Measurements from ENCODE around the gene MRPL36.

The MRPL36 gene

GRCh38 chr5:1836891-1837880 is 37.5 kb upstream of the MRPL36 start:
- DNase-seq, result no peak
- in situ Hi-C loops (cut with HindIII; ENCODE audit: low pct_ligation_motif_present, low sequenced_read_pairs), result no loop called here

GRCh38 chr5:1836176-1836890 is 36.7 kb upstream of the MRPL36 start:
- peaks cover 2% of the 10 kb centered on the region for H3K27me3 ChIP-seq (replicated peaks)
- DNase-seq, result no peak
- in situ Hi-C loops (cut with HindIII; ENCODE audit: low pct_ligation_motif_present, low sequenced_read_pairs), result no loop called here

More at GRCh38 chr5:1836891-1837880, 37.5 kb upstream of the MRPL36 start:
- Histone ChIP-seq H3K27ac (no peak overlapping the region), H3K27me3 (replicated peaks) (no peaks in the 10 kb centered on the region), H3K36me3 (replicated peaks) (no peaks in the 10 kb centered on the region), H3K4me3 (ENCODE audit: low read depth, low read length) (no peak overlapping the region)
- no peak for TF ChIP-seq CTCF (IDR thresholded peaks at IDR 0.05; ENCODE audit: low read depth, low read length, missing control alignments)

GRCh38 chr5:1835431-1835830 is 35.8 kb upstream of the MRPL36 start:
- TF ChIP-seq CTCF (IDR thresholded peaks at IDR 0.05; ENCODE audit: low read depth, low read length, missing control alignments), result no peak
- Histone ChIP-seq H3K4me3 (ENCODE audit: low read depth, low read length) (no peak overlapping the region), H3K27ac (no peak overlapping the region), H3K36me3 (replicated peaks) (no peaks in the 10 kb centered on the region), H3K27me3 (replicated peaks) (peaks cover 2% of the 10 kb centered on the region)
- no peak for DNase-seq
- in situ Hi-C loops (cut with HindIII; ENCODE audit: low pct_ligation_motif_present, low sequenced_read_pairs), result no loop called here

More at GRCh38 chr5:1836176-1836890, 36.7 kb upstream of the MRPL36 start:
- H3K4me3 ChIP-seq (ENCODE audit: low read depth, low read length), result no peak overlapping the region
- H3K27ac ChIP-seq, result no peak overlapping the region
- no peaks in the 10 kb centered on the region for H3K36me3 ChIP-seq (replicated peaks)
- TF ChIP-seq CTCF (IDR thresholded peaks at IDR 0.05; ENCODE audit: low read depth, low read length, missing control alignments), result no peak

- Histone ChIP-seq H3K27ac (no peak overlapping the region), H3K36me3 (replicated peaks) (no peaks in the 10 kb centered on the region), H3K27me3 (replicated peaks) (peaks cover 2% of the 10 kb centered on the region), H3K4me3 (ENCODE audit: low read depth, low read length) (no peak overlapping the region)
- DNase-seq, result no peak
- in situ Hi-C loops (cut with HindIII; ENCODE audit: low pct_ligation_motif_present, low sequenced_read_pairs), result no loop called here
- no peak for TF ChIP-seq CTCF (IDR thresholded peaks at IDR 0.05; ENCODE audit: low read depth, low read length, missing control alignments)
Measured at GRCh38 chr5:1834721-1835429, 35.2 kb upstream of the MRPL36 start.

GRCh38 chr5:1834022-1834551 is 34.5 kb upstream of the MRPL36 start:
- H3K27ac ChIP-seq, result no peak overlapping the region
- in situ Hi-C loops (cut with HindIII; ENCODE audit: low pct_ligation_motif_present, low sequenced_read_pairs), result no loop called here
- H3K27me3 ChIP-seq (replicated peaks), result peaks cover 2% of the 10 kb centered on the region
- TF ChIP-seq CTCF (IDR thresholded peaks at IDR 0.05; ENCODE audit: low read depth, low read length, missing control alignments), result no peak
- no peaks in the 10 kb centered on the region for H3K36me3 ChIP-seq (replicated peaks)
- H3K4me3 ChIP-seq (ENCODE audit: low read depth, low read length), result no peak overlapping the region
- no peak for DNase-seq
